Gastroesophageal sphincter (tissue), 3 donors: ENCODE data around the gene EML1.

Experiments used
- CTCF ChIP-seq, 4 experiments: fragments of 200-600 bp in 2 of 4; fragments of 450-650 bp in 2 of 4; sonication (generic) in 1 of 4; IDR thresholded peaks; one replicate each; pipeline ENCODE4 v1.5.1; 2017 to 2019; ENCODE audit warnings: antibody characterized with exemption in 4 of 4, mild to moderate bottlenecking in 2 of 4, moderate library complexity in 2 of 4
- EP300 ChIP-seq: sonication (generic); formaldehyde crosslinking; IDR thresholded peaks from one replicate; pipeline ENCODE4 v1.6.1; 2017; ENCODE audit warnings: antibody characterized with exemption, mild to moderate bottlenecking
- POLR2A ChIP-seq, 2 donors: fragments of 450-650 bp; IDR thresholded peaks; one replicate each; pipeline ENCODE4 v1.6.1; 2017; ENCODE audit warnings: antibody characterized with exemption in 2 of 2, mild to moderate bottlenecking in 2 of 2, moderate library complexity in 1 of 2
- POLR2AphosphoS5 ChIP-seq: sonication (generic); formaldehyde crosslinking; IDR thresholded peaks from one replicate; pipeline ENCODE4 v1.6.1; 2017; ENCODE audit warnings: antibody characterized with exemption

DNA sequence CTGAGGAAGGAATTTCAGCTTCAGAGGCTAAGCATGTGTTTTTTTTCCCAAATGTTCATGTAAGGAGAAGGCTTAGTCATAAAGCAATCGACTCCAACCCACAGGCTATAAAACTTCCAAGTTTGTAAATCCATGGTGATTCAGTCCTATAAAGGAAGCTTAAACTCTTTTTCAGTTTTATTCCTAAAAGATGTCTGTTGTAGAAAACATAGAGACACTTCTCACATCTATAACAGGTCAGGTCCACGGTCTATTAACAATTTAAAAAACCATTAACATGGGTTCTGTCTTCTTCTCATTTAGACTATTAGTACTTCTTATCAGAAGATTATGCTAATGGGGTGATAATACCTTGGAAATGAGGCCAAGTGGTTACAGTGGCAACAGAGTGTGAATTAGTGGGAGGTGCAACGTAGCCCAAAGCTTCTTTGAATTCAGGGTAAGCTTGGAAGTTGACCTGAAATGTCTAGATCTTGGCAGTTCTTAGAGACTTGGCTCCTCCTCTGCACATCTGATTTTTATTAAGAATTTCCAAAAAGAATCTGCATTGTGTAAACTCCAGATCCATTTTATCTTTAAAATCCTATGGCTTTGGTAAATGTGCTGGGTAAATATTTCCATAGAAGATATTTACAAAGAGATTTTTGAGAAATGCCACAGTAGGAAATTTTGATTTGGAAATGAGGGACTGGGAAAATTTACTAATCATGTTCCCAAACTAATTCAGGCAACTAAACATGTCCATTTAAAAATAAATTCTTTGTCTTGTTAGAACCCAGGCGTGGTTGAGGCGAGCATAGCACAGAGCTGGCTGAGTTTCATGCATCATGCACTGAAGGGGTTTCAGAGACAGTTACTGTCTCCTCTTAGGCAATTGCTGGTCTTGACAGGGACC is 86.4 kb downstream of the EML1 start:
- TF ChIP-seq POLR2A (IDR thresholded peaks at IDR 0.05), result no peak
- TF ChIP-seq CTCF (IDR thresholded peaks at IDR 0.05), result no peak
- TF ChIP-seq POLR2AphosphoS5, result peak; percentile 13
- no peak for TF ChIP-seq EP300
